Astrocyte (in vitro differentiated cells and primary cell): Measurements from ENCODE around the gene CERK. TPM values are rescaled to one million over a fixed set of nuclear protein-coding genes. Genes with fewer than 3 reads are reported as not detected.

Source experiments
- DNase-seq: peaks from one replicate; pipeline ENCODE4 v3.0.0-alpha.2; 2010; ENCODE audit warnings: low read depth
- FAIRE-seq: peaks from 2 replicates; lab custom pipeline; 2011; peaks lifted over from hg19 to GRCh38; lab: Jason Lieb, UNC
- H2AFZ ChIP-seq: 2 replicates; pipeline ENCODE4 v1.6.0; 2012; ENCODE audit warnings: low read depth, low read length, inconsistent platforms
- H3K27ac ChIP-seq: 2 replicates; pipeline ENCODE4 v1.5.1; 2011; ENCODE audit warnings: low read depth, low read length, inconsistent platforms
- H3K27me3 ChIP-seq: 2 replicates; pipeline ENCODE4 v1.6.0; 2011; ENCODE audit warnings: low read length, inconsistent platforms; ENCODE audit not compliant: insufficient read depth
- H3K36me3 ChIP-seq: 2 replicates; pipeline ENCODE4 v1.5.1; 2011; ENCODE audit warnings: low read length, inconsistent platforms; ENCODE audit not compliant: insufficient read depth
- H3K4me1 ChIP-seq: 2 replicates; pipeline ENCODE4 v1.5.1; 2011; ENCODE audit warnings: low read length, inconsistent platforms; ENCODE audit not compliant: insufficient read depth
- H3K4me2 ChIP-seq: 2 replicates; pipeline ENCODE4 v1.6.0; 2012; ENCODE audit warnings: low read length, inconsistent platforms
- H3K4me3 ChIP-seq: 2 replicates; pipeline ENCODE4 v1.5.1; 2011; ENCODE audit warnings: low read depth, mild to moderate bottlenecking, low read length, inconsistent platforms; ENCODE audit not compliant: insufficient read depth
- H3K79me2 ChIP-seq: 2 replicates; pipeline ENCODE4 v1.6.0; 2012; ENCODE audit warnings: mild to moderate bottlenecking, low read length, inconsistent platforms; ENCODE audit not compliant: insufficient read depth
- H3K9ac ChIP-seq: 2 replicates; pipeline ENCODE4 v1.6.0; 2012; ENCODE audit warnings: mild to moderate bottlenecking, low read length, inconsistent platforms
- H3K9me3 ChIP-seq: 2 replicates; pipeline ENCODE4 v1.5.1; 2012; ENCODE audit warnings: low read depth, mild to moderate bottlenecking, low read length, inconsistent platforms; ENCODE audit not compliant: insufficient read depth
- H4K20me1 ChIP-seq: 2 replicates; pipeline ENCODE4 v1.6.0; 2012; ENCODE audit warnings: low read length, inconsistent platforms; ENCODE audit not compliant: insufficient read depth
- H3K27ac Mint-ChIP-seq: one replicate; pipeline ENCODE4 v1.8.0; 2021; ENCODE audit warnings: mild to moderate bottlenecking, mixed read lengths; ENCODE audit not compliant: unreplicated experiment
- H3K27me3 Mint-ChIP-seq: one replicate; pipeline ENCODE4 v1.8.0; 2021; ENCODE audit warnings: low read depth, mixed read lengths; ENCODE audit not compliant: unreplicated experiment
- H3K36me3 Mint-ChIP-seq: one replicate; pipeline ENCODE4 v1.8.0; 2021; ENCODE audit warnings: low read depth, mixed read lengths; ENCODE audit not compliant: unreplicated experiment
- H3K4me1 Mint-ChIP-seq: one replicate; pipeline ENCODE4 v1.8.0; 2021; ENCODE audit warnings: low read depth, mixed read lengths; ENCODE audit not compliant: unreplicated experiment
- H3K4me3 Mint-ChIP-seq: one replicate; pipeline ENCODE4 v1.8.0; 2021; ENCODE audit warnings: mild to moderate bottlenecking, moderate library complexity, mixed read lengths; ENCODE audit not compliant: unreplicated experiment
- H3K9me3 Mint-ChIP-seq: one replicate; pipeline ENCODE4 v1.8.0; 2021; ENCODE audit warnings: mild to moderate bottlenecking, mixed read lengths; ENCODE audit not compliant: unreplicated experiment
- CTCF ChIP-seq: IDR thresholded peaks from 2 replicates; pipeline ENCODE4 v1.5.1; 2011; ENCODE audit warnings: low read depth, mild to moderate bottlenecking, inconsistent platforms, low read length, moderate library complexity; ENCODE audit not compliant: insufficient read depth
- EZH2 ChIP-seq: IDR thresholded peaks from 2 replicates; pipeline ENCODE4 v1.6.1; 2012; ENCODE audit warnings: mild to moderate bottlenecking, low read length, inconsistent platforms; ENCODE audit not compliant: insufficient read depth
- total RNA-seq: library from RNA; stranded (reverse); gene quantifications from 2 replicates; pipeline ENCODE4 v1.2.1, GENCODE V29; 2021

CERK gene
- total RNA-seq, 1 donor from 2014 or later = 23.2 TPM

- H3K27me3 ChIP-seq = no peaks in the 10 kb centered on the region
Observed at GRCh38 chr22:46775850-46776826, 38.1 kb upstream of the CERK start.

GRCh38 chr22:46774980-46775849 is 37.2 kb upstream of the CERK start:
- Histone ChIP-seq H3K79me2 (peaks cover 70% of the 10 kb centered on the region), H3K4me2 (no peak overlapping the region), H3K36me3 (no peaks in the 10 kb centered on the region), H3K4me1 (peaks cover 16% of the 10 kb centered on the region), H3K9me3 (no peaks in the 10 kb centered on the region), H4K20me1 (peaks cover 73% of the 10 kb centered on the region), H3K4me3 (no peak overlapping the region), H3K27me3 (no peaks in the 10 kb centered on the region), H3K9ac (no peak overlapping the region), H2AFZ (no peak overlapping the region), H3K27ac (no peak overlapping the region)
- no peaks in the 10 kb centered on the region for H3K9me3 Mint-ChIP-seq
- H3K4me3 Mint-ChIP-seq = no peak overlapping the region
- no peaks in the 10 kb centered on the region for H3K36me3 Mint-ChIP-seq
- H3K4me1 Mint-ChIP-seq = peaks cover 38% of the 10 kb centered on the region
- FAIRE-seq = no peak
- no peak for DNase-seq
- peak overlapping the region; percentile 93 for H3K27ac Mint-ChIP-seq
- TF ChIP-seq CTCF (no peak), EZH2 (no peak)
- H3K27me3 Mint-ChIP-seq = no peaks in the 10 kb centered on the region

More at GRCh38 chr22:46775850-46776826, 38.1 kb upstream of the CERK start:
- Histone ChIP-seq H3K4me3 (no peak overlapping the region), H2AFZ (no peak overlapping the region), H3K4me1 (peaks cover 16% of the 10 kb centered on the region), H3K9ac (no peak overlapping the region), H3K36me3 (no peaks in the 10 kb centered on the region), H3K4me2 (no peak overlapping the region), H3K9me3 (no peaks in the 10 kb centered on the region), H3K79me2 (peaks cover 69% of the 10 kb centered on the region), H4K20me1 (peaks cover 74% of the 10 kb centered on the region), H3K27ac (no peak overlapping the region)
- DNase-seq (no peak), FAIRE-seq (no peak)
- H3K27me3 Mint-ChIP-seq = no peaks in the 10 kb centered on the region
- H3K27ac Mint-ChIP-seq = peak overlapping the region; percentile 93
- H3K36me3 Mint-ChIP-seq = no peaks in the 10 kb centered on the region
- H3K4me1 Mint-ChIP-seq = peaks cover 38% of the 10 kb centered on the region
- no peaks in the 10 kb centered on the region for H3K9me3 Mint-ChIP-seq
- no peak overlapping the region for H3K4me3 Mint-ChIP-seq
- TF ChIP-seq CTCF (no peak), EZH2 (no peak)
